ENCODE results near the gene COG5. TPM values are rescaled to one million over a fixed set of nuclear protein-coding genes. Genes with fewer than 3 reads are reported as not detected.

The COG5 gene
- total and polyA plus RNA-seq, 2 experiments from 2014 or later = 15.4 to 36.5 TPM

- TF ChIP-seq, protein P1, sequence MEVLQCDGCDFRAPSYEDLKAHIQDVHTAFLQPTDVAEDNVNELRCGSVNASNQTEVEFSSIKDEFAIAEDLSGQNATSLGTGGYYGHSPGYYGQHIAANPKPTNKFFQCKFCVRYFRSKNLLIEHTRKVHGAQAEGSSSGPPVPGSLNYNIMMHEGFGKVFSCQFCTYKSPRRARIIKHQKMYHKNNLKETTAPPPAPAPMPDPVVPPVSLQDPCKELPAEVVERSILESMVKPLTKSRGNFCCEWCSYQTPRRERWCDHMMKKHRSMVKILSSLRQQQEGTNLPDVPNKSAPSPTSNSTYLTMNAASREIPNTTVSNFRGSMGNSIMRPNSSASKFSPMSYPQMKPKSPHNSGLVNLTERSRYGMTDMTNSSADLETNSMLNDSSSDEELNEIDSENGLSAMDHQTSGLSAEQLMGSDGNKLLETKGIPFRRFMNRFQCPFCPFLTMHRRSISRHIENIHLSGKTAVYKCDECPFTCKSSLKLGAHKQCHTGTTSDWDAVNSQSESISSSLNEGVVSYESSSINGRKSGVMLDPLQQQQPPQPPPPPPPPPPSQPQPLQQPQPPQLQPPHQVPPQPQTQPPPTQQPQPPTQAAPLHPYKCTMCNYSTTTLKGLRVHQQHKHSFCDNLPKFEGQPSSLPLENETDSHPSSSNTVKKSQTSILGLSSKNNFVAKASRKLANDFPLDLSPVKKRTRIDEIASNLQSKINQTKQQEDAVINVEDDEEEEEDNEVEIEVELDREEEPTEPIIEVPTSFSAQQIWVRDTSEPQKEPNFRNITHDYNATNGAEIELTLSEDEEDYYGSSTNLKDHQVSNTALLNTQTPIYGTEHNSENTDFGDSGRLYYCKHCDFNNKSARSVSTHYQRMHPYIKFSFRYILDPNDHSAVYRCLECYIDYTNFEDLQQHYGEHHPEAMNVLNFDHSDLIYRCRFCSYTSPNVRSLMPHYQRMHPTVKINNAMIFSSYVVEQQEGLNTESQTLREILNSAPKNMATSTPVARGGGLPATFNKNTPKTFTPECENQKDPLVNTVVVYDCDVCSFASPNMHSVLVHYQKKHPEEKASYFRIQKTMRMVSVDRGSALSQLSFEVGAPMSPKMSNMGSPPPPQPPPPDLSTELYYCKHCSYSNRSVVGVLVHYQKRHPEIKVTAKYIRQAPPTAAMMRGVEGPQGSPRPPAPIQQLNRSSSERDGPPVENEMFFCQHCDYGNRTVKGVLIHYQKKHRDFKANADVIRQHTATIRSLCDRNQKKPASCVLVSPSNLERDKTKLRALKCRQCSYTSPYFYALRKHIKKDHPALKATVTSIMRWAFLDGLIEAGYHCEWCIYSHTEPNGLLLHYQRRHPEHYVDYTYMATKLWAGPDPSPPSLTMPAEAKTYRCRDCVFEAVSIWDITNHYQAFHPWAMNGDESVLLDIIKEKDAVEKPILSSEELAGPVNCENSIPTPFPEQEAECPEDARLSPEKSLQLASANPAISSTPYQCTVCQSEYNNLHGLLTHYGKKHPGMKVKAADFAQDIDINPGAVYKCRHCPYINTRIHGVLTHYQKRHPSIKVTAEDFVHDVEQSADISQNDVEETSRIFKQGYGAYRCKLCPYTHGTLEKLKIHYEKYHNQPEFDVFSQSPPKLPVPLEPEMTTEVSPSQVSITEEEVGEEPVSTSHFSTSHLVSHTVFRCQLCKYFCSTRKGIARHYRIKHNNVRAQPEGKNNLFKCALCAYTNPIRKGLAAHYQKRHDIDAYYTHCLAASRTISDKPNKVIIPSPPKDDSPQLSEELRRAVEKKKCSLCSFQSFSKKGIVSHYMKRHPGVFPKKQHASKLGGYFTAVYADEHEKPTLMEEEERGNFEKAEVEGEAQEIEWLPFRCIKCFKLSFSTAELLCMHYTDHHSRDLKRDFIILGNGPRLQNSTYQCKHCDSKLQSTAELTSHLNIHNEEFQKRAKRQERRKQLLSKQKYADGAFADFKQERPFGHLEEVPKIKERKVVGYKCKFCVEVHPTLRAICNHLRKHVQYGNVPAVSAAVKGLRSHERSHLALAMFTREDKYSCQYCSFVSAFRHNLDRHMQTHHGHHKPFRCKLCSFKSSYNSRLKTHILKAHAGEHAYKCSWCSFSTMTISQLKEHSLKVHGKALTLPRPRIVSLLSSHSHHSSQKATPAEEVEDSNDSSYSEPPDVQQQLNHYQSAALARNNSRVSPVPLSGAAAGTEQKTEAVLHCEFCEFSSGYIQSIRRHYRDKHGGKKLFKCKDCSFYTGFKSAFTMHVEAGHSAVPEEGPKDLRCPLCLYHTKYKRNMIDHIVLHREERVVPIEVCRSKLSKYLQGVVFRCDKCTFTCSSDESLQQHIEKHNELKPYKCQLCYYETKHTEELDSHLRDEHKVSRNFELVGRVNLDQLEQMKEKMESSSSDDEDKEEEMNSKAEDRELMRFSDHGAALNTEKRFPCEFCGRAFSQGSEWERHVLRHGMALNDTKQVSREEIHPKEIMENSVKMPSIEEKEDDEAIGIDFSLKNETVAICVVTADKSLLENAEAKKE (CRISPR knock-in tag; IDR thresholded peaks at IDR 0.05) = no peak
- TF ChIP-seq ZNF331 (CRISPR knock-in tag; IDR thresholded peaks at IDR 0.05; ENCODE audit: low read depth) (no peak), EZH2phosphoT487 (IDR thresholded peaks at IDR 0.05; ENCODE audit: unreplicated experiment) (no peak)
Measured at GRCh38 chr7:107534139-107534538, 29.6 kb downstream of the COG5 start (continued).

- peaks cover 3% of the 10 kb centered on the region; the same call in 1 of the 2 replicates for H4K20me1 ChIP-seq (replicated peaks; ENCODE audit: insufficient read depth)
- no peaks in the 10 kb centered on the region for H3K27me3 Mint-ChIP-seq (ENCODE audit: insufficient read depth, low read depth, poor library complexity)
- H3K9me2 ChIP-seq (ENCODE audit: insufficient read depth) = no peaks in the 10 kb centered on the region
- H3K36me3 ChIP-seq (ENCODE audit: insufficient read depth) = no peaks in the 10 kb centered on the region; the same call in 1 of the 2 replicates
- H3F3A ChIP-seq (replicated peaks; ENCODE audit: low read depth) = no peaks in the 10 kb centered on the region
- no peaks in the 10 kb centered on the region for H3K9me3 Mint-ChIP-seq
- DNase-seq (ENCODE audit: low spot score) = no peak
- H3K4me3 Mint-ChIP-seq = no peak overlapping the region
- no peak overlapping the region for H2AFZ ChIP-seq
- no peak overlapping the region for H3K4me3 ChIP-seq
- no peaks in the 10 kb centered on the region for H3K27me3 ChIP-seq (ENCODE audit: insufficient read depth)
- peaks cover 16% of the 10 kb centered on the region for H3K36me3 Mint-ChIP-seq (ENCODE audit: low read depth)
- H3K27ac Mint-ChIP-seq = no peak overlapping the region
- no peak overlapping the region for H3K27ac ChIP-seq (ENCODE audit: low read depth)
- no peaks in the 10 kb centered on the region for H3K4me1 ChIP-seq (ENCODE audit: insufficient read depth)
- H3K79me2 ChIP-seq (replicated peaks; ENCODE audit: insufficient read depth) = peaks cover 50% of the 10 kb centered on the region
- H3K4me1 Mint-ChIP-seq = peaks cover 10% of the 10 kb centered on the region
- H3K4me2 ChIP-seq = no peak overlapping the region
- ATAC-seq = no peak
- TF ChIP-seq, protein P2, sequence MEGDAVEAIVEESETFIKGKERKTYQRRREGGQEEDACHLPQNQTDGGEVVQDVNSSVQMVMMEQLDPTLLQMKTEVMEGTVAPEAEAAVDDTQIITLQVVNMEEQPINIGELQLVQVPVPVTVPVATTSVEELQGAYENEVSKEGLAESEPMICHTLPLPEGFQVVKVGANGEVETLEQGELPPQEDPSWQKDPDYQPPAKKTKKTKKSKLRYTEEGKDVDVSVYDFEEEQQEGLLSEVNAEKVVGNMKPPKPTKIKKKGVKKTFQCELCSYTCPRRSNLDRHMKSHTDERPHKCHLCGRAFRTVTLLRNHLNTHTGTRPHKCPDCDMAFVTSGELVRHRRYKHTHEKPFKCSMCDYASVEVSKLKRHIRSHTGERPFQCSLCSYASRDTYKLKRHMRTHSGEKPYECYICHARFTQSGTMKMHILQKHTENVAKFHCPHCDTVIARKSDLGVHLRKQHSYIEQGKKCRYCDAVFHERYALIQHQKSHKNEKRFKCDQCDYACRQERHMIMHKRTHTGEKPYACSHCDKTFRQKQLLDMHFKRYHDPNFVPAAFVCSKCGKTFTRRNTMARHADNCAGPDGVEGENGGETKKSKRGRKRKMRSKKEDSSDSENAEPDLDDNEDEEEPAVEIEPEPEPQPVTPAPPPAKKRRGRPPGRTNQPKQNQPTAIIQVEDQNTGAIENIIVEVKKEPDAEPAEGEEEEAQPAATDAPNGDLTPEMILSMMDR (conservative IDR thresholded peaks at IDR 0.05; ENCODE audit: low read depth in 2 of 2) = no peak
- TF ChIP-seq JUNB (IDR thresholded peaks at IDR 0.05; ENCODE audit: unreplicated experiment) = no peak
- no peak for TF ChIP-seq REST (IDR thresholded peaks at IDR 0.05; ENCODE audit: unreplicated experiment)
- no peak for TF ChIP-seq ZNF114 (CRISPR knock-in tag; IDR thresholded peaks at IDR 0.05)
- no peak for TF ChIP-seq NANOG (IDR thresholded peaks at IDR 0.05; ENCODE audit: borderline replicate concordance)
- no peak for TF ChIP-seq CREB1 (CRISPR knock-in tag; IDR thresholded peaks at IDR 0.05; ENCODE audit: low read depth)
- TF ChIP-seq EZH2 (IDR thresholded peaks at IDR 0.05; ENCODE audit: low read depth, unreplicated experiment) = no peak
- TF ChIP-seq POLR2AphosphoS5 (IDR thresholded peaks at IDR 0.05; ENCODE audit: low read depth) = no peak
- TF ChIP-seq ZNF331 (CRISPR knock-in tag; IDR thresholded peaks at IDR 0.05; ENCODE audit: low read depth) = no peak
- TF ChIP-seq, protein P3, sequence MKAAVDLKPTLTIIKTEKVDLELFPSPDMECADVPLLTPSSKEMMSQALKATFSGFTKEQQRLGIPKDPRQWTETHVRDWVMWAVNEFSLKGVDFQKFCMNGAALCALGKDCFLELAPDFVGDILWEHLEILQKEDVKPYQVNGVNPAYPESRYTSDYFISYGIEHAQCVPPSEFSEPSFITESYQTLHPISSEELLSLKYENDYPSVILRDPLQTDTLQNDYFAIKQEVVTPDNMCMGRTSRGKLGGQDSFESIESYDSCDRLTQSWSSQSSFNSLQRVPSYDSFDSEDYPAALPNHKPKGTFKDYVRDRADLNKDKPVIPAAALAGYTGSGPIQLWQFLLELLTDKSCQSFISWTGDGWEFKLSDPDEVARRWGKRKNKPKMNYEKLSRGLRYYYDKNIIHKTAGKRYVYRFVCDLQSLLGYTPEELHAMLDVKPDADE (IDR thresholded peaks at IDR 0.05) = no peak
- TF ChIP-seq EZH2phosphoT487 (IDR thresholded peaks at IDR 0.05; ENCODE audit: unreplicated experiment) = no peak
Measured at GRCh38 chr7:107530751-107531150, 33.0 kb downstream of the COG5 start.
